ENCODE results near the gene HOXB5. TPM values are rescaled to one million over a fixed set of nuclear protein-coding genes. Genes with fewer than 3 reads are reported as not detected.

HOXB5 gene
- total and polyA plus RNA-seq, 2 of the 4 experiments (the other 2 are of a cell fraction), result 0.54 to 18.0 TPM

- 16% methylated on average over 2 of the region's 4 CpGs; no CpG with 5 or more reads in 1 of the 2 experiments for WGBS, 2 experiments (ENCODE audit: extremely low coverage in 2 of 2, insufficient read length in 1 of 2)
- CTCF ChIA-PET, result interaction anchor here (1.0 to 1.1 kb wide), 2 partner anchors 288 to 598 kb away, joined by 3 to 4 read pairs; no protein-coding TSS in a partner anchor
- no peak overlapping the region for H2AK5ac ChIP-seq (ENCODE audit: low read depth, low read length)
Measured at GRCh38 chr17:48623583-48623982, 30.0 kb upstream of the HOXB5 start.

More at GRCh38 chr17:48623583-48623982, 30.0 kb upstream of the HOXB5 start:
- H3K79me1 ChIP-seq (ENCODE audit: low read depth in 1 of 2, low read length in 2 of 2), result no peaks in the 10 kb centered on the region
- no peak overlapping the region for H2BK120ac ChIP-seq (ENCODE audit: low read depth, low read length)
- peaks cover 11% of the 10 kb centered on the region; the same call in 1 of the 2 replicates for H4K20me1 ChIP-seq (ENCODE audit: insufficient read depth, low read length)
- H3K4me2 ChIP-seq (ENCODE audit: low read depth, low read length), result no peak overlapping the region
- H4K8ac ChIP-seq (ENCODE audit: low read depth in 2 of 2, low read length in 2 of 2), result no peak overlapping the region
- H3K4me1 ChIP-seq (ENCODE audit: control insufficient read depth, insufficient read depth, low read length), result no peaks in the 10 kb centered on the region; the same call in 1 of the 2 replicates
- ATAC-seq (ENCODE audit: low read depth) (no peak), DNase-seq (no peak)
- no peaks in the 10 kb centered on the region; the same call in 1 of the 2 replicates for H3K9me1 ChIP-seq (ENCODE audit: insufficient read depth, low read length)
- intact Hi-C loops (cut with micrococcal nuclease), result no loop called here
- no TSS peak for BruUV-seq (replicated peaks)
- TF ChIP-seq ELK1 (IDR thresholded peaks at IDR 0.05; ENCODE audit: borderline replicate concordance, low read depth, low read length), result no peak
- TF ChIP-seq CHD1 (IDR thresholded peaks at IDR 0.05; ENCODE audit: low read depth, low read length), result no peak
- TF ChIP-seq BHLHE40 (IDR thresholded peaks at IDR 0.05; ENCODE audit: low read depth, low read length), result no peak
- no peak for TF ChIP-seq NFE2L2 (IDR thresholded peaks at IDR 0.05; ENCODE audit: low read depth, low read length)
- H2BK20ac ChIP-seq (ENCODE audit: low read depth, low read length), result no peak overlapping the region
- H2BK15ac ChIP-seq (ENCODE audit: low read depth, low read length), result no peak overlapping the region
- H2BK5ac ChIP-seq (ENCODE audit: low read depth, low read length, poor library complexity, severe bottlenecking), result no peak overlapping the region
- H3K27me3 ChIP-seq (ENCODE audit: control insufficient read depth, insufficient read depth, low read length), result peaks cover 98% of the 10 kb centered on the region
- H2AK9ac ChIP-seq (replicated peaks; ENCODE audit: low read depth, low read length, poor library complexity), result no peak overlapping the region
- peaks cover 14% of the 10 kb centered on the region for H3K9me3 ChIP-seq (ENCODE audit: control insufficient read depth, insufficient read depth, low read length)
- no peak overlapping the region for H3K4me3 ChIP-seq (ENCODE audit: insufficient read depth, low read depth, low read length)
- H3K14ac ChIP-seq (replicated peaks; ENCODE audit: low read depth, low read length), result no peak overlapping the region
- POLR2A ChIA-PET (ENCODE audit: unreplicated experiment), result no interaction called here
- H3K9ac ChIP-seq (ENCODE audit: low read depth, low read length), result no peak overlapping the region
- H2AFZ ChIP-seq (replicated peaks; ENCODE audit: low read length, poor library complexity), result no peak overlapping the region
- no peak overlapping the region for H4K5ac ChIP-seq (ENCODE audit: low read depth, low read length)
- H3K18ac ChIP-seq (ENCODE audit: low read depth, low read length), result no peak overlapping the region
- no peak overlapping the region for H3K27ac ChIP-seq (ENCODE audit: insufficient read depth, low read length)
- dilution Hi-C loops (cut with HindIII; ENCODE audit: low sequenced_read_pairs, unreplicated experiment), result no loop called here
- in situ Hi-C loops (cut with MboI; ENCODE audit: low sequenced_read_pairs), result loop anchor here (10.0 kb wide), 1 partner anchor 459 kb away; no protein-coding TSS in a partner anchor
- no peak overlapping the region for H4K91ac ChIP-seq (ENCODE audit: insufficient read depth, low read depth, low read length)
- H3K56ac ChIP-seq (ENCODE audit: extremely low read depth, insufficient read depth, low read length), result no peak overlapping the region
- peak overlapping the region; percentile 34; the same call in 1 of the 2 replicates for H3K23ac ChIP-seq (ENCODE audit: low read depth, low read length)
- H3K4ac ChIP-seq (ENCODE audit: low read depth, low read length), result no peak overlapping the region
- no peaks in the 10 kb centered on the region for H3K36me3 ChIP-seq (ENCODE audit: control insufficient read depth, insufficient read depth, low read length)
